HG02852 (cell line): Measurements from ENCODE around the gene UNC5B.
"Not testable (repeated sequence)": the region's sequence is repeated elsewhere in the genome, so short reads cannot be mapped to it uniquely, and the experiment has no call there.

Experiments used
- ATAC-seq: cut with Tn5 transposase; IDR thresholded peaks from one replicate; pipeline ENCODE4 v1.9.1; 2021; ENCODE audit warnings: mild to moderate bottlenecking, moderate library complexity; ENCODE audit not compliant: unreplicated experiment

Gene UNC5B

DNA sequence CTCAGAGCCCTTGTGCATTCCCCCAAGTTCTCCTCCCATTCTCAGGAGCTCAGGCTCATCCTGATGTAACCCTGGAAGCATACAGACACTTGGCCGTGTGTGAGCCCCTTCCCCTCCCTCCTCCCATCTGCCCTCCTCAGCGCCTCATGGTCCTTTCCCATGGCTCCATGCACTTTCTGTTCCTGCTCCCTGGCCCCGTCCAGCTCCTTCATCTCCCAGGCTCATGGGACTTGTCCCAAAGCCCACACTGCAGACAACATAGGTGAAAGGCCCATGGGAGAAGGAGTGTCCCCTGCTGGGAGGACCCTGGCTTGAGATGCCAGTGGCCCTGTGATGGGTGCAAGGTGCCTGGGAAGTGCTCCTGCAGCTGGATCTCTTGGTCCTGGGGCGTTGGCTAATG is 82.5 kb downstream of the UNC5B start:
- ATAC-seq: no peak

DNA sequence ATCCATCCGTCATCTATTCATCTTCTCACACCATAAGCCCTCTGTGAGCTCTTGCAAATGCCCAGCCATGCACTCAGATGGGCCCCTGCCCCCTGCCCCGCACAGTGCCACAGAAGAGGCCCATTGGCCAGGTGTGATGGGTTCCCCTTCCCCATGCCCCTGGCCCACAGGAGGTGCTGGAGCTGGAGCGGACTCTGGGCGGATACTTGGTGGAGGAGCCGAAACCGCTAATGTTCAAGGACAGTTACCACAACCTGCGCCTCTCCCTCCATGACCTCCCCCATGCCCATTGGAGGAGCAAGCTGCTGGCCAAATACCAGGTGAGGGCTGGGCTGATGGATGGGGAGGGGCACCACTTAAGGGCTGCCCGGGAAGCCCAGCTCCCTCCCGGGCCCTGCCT is 83.3 kb downstream of the UNC5B start:
- no peak for ATAC-seq

DNA sequence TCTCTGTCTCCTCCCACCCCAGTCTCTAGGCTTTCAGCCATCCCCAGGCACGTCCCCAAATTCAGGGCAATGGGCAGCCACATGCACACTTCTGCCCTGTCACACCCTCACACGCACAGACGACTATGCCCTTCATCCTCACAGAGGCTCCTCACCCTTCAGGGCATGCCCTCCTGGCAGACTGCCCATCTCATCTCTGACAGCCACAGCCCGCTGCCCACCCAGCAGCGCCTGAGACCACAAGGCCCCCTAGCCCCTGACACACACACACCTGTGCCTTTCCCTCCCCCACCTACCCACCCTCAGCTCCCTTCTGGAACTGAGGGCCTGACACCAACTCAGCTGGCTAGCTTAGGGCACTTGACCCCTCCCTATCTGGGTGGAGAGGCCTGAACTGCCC is 83.7 kb downstream of the UNC5B start:
- ATAC-seq: no peak

DNA sequence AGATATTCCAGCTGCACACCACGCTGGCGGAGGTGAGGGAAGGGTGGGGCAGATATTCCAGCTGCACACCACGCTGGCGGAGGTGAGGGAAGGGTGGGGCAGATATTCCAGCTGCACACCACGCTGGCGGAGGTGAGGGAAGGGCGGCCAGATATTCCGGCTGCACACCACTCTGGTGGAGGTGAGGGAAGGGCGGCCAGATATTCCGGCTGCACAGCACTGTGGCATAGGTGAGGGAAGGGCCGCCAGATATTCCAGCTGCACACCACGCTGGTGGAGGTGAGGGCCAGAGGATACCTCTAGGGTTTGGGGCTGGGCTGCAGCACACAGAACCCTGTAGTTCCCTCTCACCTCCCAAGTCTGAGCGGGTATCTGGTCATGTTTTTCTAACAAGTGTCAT is 84.4 kb downstream of the UNC5B start:
- ATAC-seq: not testable (repeated sequence)

GRCh38 chr10:71297343-71297742 is 85.0 kb downstream of the UNC5B start:
- ATAC-seq: no peak

DNA sequence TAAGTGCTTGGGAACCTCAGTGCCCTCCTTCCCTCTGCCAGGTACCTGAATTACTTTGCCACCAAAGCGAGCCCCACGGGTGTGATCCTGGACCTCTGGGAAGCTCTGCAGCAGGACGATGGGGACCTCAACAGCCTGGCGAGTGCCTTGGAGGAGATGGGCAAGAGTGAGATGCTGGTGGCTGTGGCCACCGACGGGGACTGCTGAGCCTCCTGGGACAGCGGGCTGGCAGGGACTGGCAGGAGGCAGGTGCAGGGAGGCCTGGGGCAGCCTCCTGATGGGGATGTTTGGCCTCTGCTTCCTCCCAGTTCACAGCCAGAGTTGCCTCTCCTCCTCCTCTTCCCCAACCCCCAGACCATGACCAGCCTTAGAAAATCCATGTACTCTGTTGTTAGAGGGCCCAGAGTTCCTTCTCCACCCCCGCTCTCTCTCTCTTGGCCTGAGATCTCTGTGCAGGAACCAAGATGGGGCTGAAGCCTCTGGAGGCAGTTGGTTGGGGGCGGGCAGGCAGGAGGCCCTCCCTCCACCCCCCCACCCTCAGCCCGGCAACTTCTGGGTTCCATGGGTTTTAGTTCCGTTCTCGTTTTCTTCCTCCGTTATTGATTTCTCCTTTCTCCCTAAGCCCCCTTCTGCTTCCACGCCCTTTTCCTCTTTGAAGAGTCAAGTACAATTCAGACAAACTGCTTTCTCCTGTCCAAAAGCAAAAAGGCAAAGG is 86.9 kb downstream of the UNC5B start:
- no peak for ATAC-seq

- no peak for ATAC-seq
These were observed 88.4 kb downstream of the UNC5B start for GRCh38 chr10:71300555-71301370.

DNA sequence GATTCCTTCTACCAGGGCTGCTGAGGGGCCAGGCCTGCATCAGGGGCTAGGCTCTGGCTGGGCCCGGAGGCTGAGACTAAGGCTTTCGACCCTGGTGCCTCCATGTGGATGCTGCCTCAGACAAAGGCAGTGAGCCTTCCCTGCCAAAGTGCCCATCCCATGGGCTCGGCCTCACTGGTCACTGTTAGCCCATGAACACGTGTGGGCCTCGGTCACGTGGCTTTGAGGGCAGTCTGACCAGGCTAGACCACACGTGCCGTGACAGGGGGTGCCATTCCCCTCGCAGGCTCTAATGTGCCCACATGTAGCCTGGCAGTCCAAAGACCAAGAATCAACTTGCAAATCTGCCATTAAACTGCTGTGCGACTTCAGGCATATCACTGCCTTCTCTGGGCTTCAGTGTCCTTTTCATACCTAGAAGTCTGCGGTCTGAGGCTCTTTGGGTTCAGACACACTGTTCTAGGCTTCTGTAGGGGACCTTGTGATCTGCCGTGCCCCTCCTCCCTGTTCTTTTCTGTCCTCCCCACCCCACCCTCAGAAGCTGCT is 89.1 kb downstream of the UNC5B start:
- no peak for ATAC-seq

GRCh38 chr10:71302451-71302850 is 90.1 kb downstream of the UNC5B start:
- ATAC-seq: no peak

DNA sequence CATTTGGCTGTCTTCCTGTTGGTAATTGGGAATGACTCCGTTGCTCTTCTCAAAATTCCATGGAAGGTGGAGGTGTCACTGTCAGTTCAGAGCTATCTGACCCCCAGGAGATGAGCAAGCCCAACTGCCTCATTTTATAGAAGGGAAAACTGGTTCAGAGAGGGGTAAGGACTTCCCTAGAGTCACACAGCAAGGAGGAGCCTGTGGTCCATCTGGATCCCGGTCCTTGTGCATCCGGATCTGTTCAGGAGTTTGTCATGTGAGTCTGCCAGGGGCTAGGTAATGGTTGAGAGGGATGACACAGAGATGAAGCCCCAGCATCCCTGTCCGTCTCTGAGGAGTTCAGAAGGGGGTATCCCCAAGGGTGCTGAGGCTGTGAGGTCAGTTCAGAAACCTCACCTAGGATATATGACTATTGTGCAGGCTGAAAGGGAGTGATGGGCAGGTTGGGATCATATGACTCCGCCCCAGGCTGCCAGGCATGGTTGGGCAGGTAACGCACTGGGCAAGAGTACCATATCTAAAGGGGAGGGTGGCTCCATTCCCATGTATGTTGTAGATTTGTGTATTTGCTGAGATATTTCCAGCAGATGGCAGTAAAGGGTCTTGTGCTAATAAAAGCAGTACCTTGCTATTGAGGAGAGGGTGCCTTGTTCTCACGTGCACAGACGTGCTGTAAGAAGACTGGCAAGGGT is 90.7 kb downstream of the UNC5B start:
- no peak for ATAC-seq

DNA sequence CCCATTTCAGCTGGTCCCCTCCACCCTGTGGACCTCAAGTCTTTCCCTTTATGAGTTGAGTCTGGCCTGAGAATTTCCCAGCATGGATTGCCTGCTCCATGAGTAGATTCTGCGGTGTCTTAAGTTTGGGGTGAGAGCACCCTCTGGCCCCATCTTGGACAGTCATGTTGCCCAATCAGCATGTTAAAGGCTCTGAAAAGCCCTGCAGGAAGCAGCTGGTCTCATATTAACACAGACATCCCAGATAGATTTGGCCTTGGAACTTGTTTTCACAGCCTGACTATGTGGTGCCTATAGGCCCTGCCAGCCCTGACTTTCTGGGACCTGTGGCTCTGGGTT is 91.2 kb downstream of the UNC5B start:
- no peak for ATAC-seq

DNA sequence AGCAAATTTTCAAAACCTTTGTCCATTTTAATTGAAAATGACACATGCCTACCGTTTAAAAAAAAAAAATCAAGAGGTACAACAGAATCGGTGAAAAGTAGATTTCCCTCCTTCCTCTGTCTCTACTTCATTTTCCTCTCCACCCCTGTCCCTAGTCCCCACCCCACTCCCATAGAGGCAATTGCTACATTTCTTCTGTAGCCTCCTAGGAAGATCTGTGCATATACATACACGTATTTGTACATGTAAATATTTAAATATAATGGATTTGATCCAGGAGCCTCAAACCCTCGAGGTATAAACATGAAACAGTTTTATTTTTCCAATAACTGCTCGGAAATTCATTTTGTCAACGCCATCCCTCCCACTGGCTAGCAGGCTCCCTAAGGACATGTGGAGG is 92.5 kb downstream of the UNC5B start:
- ATAC-seq: no peak

DNA sequence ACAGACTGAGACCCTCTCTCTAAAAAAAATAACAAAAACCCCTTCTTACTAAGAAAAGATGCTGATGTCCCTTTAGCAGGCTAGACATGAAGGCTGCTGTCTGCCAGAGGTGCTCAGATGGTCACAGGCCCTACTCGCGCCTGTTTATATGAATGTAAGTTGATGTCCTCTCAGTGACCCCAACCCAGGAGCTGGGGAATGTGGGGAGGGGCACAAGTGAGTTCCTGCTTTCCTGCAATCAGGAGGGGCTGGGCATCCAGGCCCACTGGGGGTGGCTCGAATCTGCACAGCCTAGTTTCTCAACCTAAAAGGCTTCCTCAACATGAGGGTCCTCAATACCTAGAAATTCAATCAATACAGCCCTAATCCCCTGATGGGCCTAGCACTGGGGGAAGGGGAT is 94.6 kb downstream of the UNC5B start:
- no peak for ATAC-seq

- ATAC-seq: no peak
These were observed 95.2 kb downstream of the UNC5B start for GRCh38 chr10:71307469-71308085.

GRCh38 chr10:71308244-71308643 is 95.9 kb downstream of the UNC5B start:
- no peak for ATAC-seq

- no peak for ATAC-seq
These were observed 96.6 kb downstream of the UNC5B start for GRCh38 chr10:71308985-71309384.

- ATAC-seq: no peak
These were observed 97.5 kb downstream of the UNC5B start for GRCh38 chr10:71309919-71310318.

- ATAC-seq: no peak
These were observed 99.8 kb downstream of the UNC5B start for GRCh38 chr10:71312220-71312619.

GRCh38 chr10:71312811-71313789 is 100.7 kb downstream of the UNC5B start:
- no peak for ATAC-seq
